K562 (cell line): Measurements from ENCODE around the gene LOXHD1. TPM values are rescaled to one million over a fixed set of nuclear protein-coding genes. Genes with fewer than 3 reads are reported as not detected.
A peak's percentile ranks its signal among the peaks of the same experiment; 100 is the strongest.

Experiments used
- ATAC-seq: fragments of 200-7000 bp; cut with Tn5 transposase; 3 replicates; pipeline ENCODE4 v1.9.1; 2020; ENCODE audit warnings: moderate library complexity
- BruUV-seq: library from RNA; stranded (reverse); fragments of 400-500 nt; replicated peaks from 2 replicates; lab custom pipeline; 2021; lab: Mats Ljungman, UMichigan
- CTCF ChIA-PET: fragments of 300-600 bp; formaldehyde crosslinking; extraction: SDS; loops from one replicate; lab custom pipeline; 2021; ENCODE audit warnings: low intra/inter-chr PET ratio; lab: Yijun Ruan, JAX
- POLR2A ChIA-PET: fragments of 300-600, 350-650 bp; sonication (Branson Sonifier 250); formaldehyde crosslinking; extraction: SDS; loops from one replicate; lab custom pipeline; 2021; ENCODE audit warnings: antibody characterized with exemption, inconsistent platforms; lab: Yijun Ruan, JAX
- DNase-seq, 4 experiments: peaks; one replicate each; pipeline versions ENCODE4 v3.0.0 to v3.0.0-alpha.2; 2011 to 2018; ENCODE audit warnings: low spot score in 3 of 4, mixed read lengths in 3 of 4; ENCODE audit errors: extremely low read depth in 1 of 4
- FAIRE-seq: peaks from 2 replicates; lab custom pipeline; 2011; peaks lifted over from hg19 to GRCh38; lab: Jason Lieb, UNC
- H2AFZ ChIP-seq: 2 replicates; pipeline ENCODE4 v1.6.0; 2011; ENCODE audit warnings: low read depth, low read length, control low read depth, inconsistent platforms
- H3K27ac ChIP-seq: fragments of 200-600 bp; 3 replicates; pipeline ENCODE4 v1.8.0; 2011; ENCODE audit warnings: low read depth, mild to moderate bottlenecking, control low read depth, inconsistent platforms, low read length, moderate library complexity, mixed read lengths; ENCODE audit errors: extremely low read depth
- H3K27me3 ChIP-seq, 2 experiments: fragments of 300-600 bp in 1 of 2; 2 replicates in 1 of 2; 3 replicates in 1 of 2; pipeline versions ENCODE4 v1.6.0 to v1.8.0; 2011; ENCODE audit warnings: inconsistent platforms in 2 of 2, low read length in 2 of 2, mild to moderate bottlenecking in 1 of 2, mixed read lengths in 1 of 2, moderate library complexity in 1 of 2; ENCODE audit not compliant: control insufficient read depth in 2 of 2, insufficient read depth in 2 of 2
- H3K36me3 ChIP-seq: fragments of 300-600 bp; 3 replicates; pipeline ENCODE4 v1.8.0; 2011; ENCODE audit warnings: mild to moderate bottlenecking, low read length, inconsistent platforms; ENCODE audit not compliant: control insufficient read depth, insufficient read depth
- H3K4me1 ChIP-seq, 2 experiments: fragments of 200-600 bp in 1 of 2; replicated peaks in 1 of 2; 2 replicates in 1 of 2; 3 replicates in 1 of 2; pipeline versions ENCODE4 v1.5.1 to v1.8.0; 2011; ENCODE audit warnings: inconsistent platforms in 2 of 2, low read length in 2 of 2, mild to moderate bottlenecking in 1 of 2, mixed read lengths in 1 of 2, moderate library complexity in 1 of 2; ENCODE audit not compliant: control insufficient read depth in 2 of 2, insufficient read depth in 2 of 2
- H3K4me2 ChIP-seq: 2 replicates; pipeline ENCODE4 v1.6.1; 2011; ENCODE audit warnings: low read length, control low read depth, inconsistent platforms, mixed read lengths; ENCODE audit not compliant: insufficient read depth
- H3K4me3 ChIP-seq: fragments of 200-600 bp; sonication (generic), shearing (Covaris generic); 2 replicates; pipeline ENCODE4 v1.5.1; 2016; ENCODE audit warnings: control low read depth, inconsistent platforms
- H3K79me2 ChIP-seq: fragments of 200-600 bp; 3 replicates; pipeline ENCODE4 v1.8.0; 2011; ENCODE audit warnings: low read length, inconsistent platforms; ENCODE audit not compliant: control insufficient read depth, insufficient read depth
- H3K9ac ChIP-seq, 2 experiments: 2 replicates each; pipeline versions ENCODE4 v1.6.0 to v1.6.1; 2011; ENCODE audit warnings: low read depth in 2 of 2, low read length in 2 of 2, control low read depth in 1 of 2, inconsistent platforms in 1 of 2, mild to moderate bottlenecking in 1 of 2, mixed read lengths in 1 of 2; ENCODE audit not compliant: insufficient read depth in 1 of 2
- H3K9me1 ChIP-seq: one replicate; pipeline ENCODE4 v1.6.0; 2011; ENCODE audit warnings: inconsistent platforms, mild to moderate bottlenecking, low read length, moderate library complexity; ENCODE audit not compliant: control insufficient read depth, insufficient read depth
- H3K9me3 ChIP-seq: replicated peaks from 2 replicates; pipeline ENCODE4 v1.5.1; 2011; ENCODE audit warnings: low read depth, low read length, inconsistent platforms; ENCODE audit not compliant: control insufficient read depth, insufficient read depth
- H4K20me1 ChIP-seq: replicated peaks from 2 replicates; pipeline ENCODE4 v1.6.1; 2011; ENCODE audit warnings: low read length, inconsistent platforms, mixed read lengths; ENCODE audit not compliant: control insufficient read depth, insufficient read depth
- BCL6 ChIP-seq: fragments of 250-450 bp; sonication (Bioruptor Pico); IDR thresholded peaks from 2 replicates; pipeline ENCODE4 v1.4.0; 2020
- FOXA3 ChIP-seq, 2 experiments: fragments of 450-650 bp in 1 of 2; sonication (generic) in 1 of 2; formaldehyde crosslinking; IDR thresholded peaks in 1 of 2; conservative IDR thresholded peaks in 1 of 2; 2 replicates each; pipeline versions ENCODE4 v1.4.0 to v1.8.0; 2020 to 2022; ENCODE audit warnings: mild to moderate bottlenecking in 2 of 2, missing genetic modification reagents in 1 of 2
- WGBS: fragments of 100-300 bp; shearing (Covaris generic); methylation state at CpG from one replicate; pipeline ENCODE4 v1.1.6; 2016; ENCODE audit warnings: low coverage, mixed read lengths; ENCODE audit not compliant: insufficient coverage; ENCODE audit errors: missing lambda C conversion rate; 5-methylcytosine and 5-hydroxymethylcytosine counted together
- in situ Hi-C: fragments of 300-500 bp; cut with MboI; formaldehyde crosslinking; loops from 4 replicates; pipeline ENCODE4 v1.15.0; 2018; ENCODE audit warnings: inconsistent platforms, mixed read lengths
- intact Hi-C: fragments of 100-400 bp; cut with micrococcal nuclease; formaldehyde crosslinking; loops from 2 replicates; pipeline ENCODE4 v1.14.2; 2022
- polyA plus RNA-seq, 8 experiments: library from polyadenylated mRNA; depleted of rRNA in 4 of 8; stranded (reverse) in 5 of 8; unstranded in 3 of 8; fragments of >200 nt; fragmentation: Nextera tagmentation in 2 of 8; fragmentation: Illumina TruSeq in 1 of 8; extraction: Ambion mirVana in 2 of 8; extraction: Trizol in 1 of 8; gene quantifications; 2 replicates each; pipeline versions ENCODE4 v1.2.1 to v1.2.3, GENCODE V29; 2011 to 2014; ENCODE audit warnings: inconsistent platforms in 1 of 8, missing spikeins in 1 of 8
- total RNA-seq, 7 experiments: library from RNA; depleted of rRNA in 6 of 7; stranded (reverse); fragments of >200 nt in 6 of 7; fragmentation: Illumina TruSeq in 2 of 7; extraction: Trizol in 2 of 7; gene quantifications; 2 replicates each; pipeline versions ENCODE4 v1.2.1 to v1.2.3, GENCODE V29; 2011 to 2021; ENCODE audit warnings: low replicate concordance in 1 of 7

The LOXHD1 gene
- total and polyA plus RNA-seq, 9 of the 15 experiments (the other 6 are each of a cell fraction or from before 2014, with no cell fraction given): not detected

DNA sequence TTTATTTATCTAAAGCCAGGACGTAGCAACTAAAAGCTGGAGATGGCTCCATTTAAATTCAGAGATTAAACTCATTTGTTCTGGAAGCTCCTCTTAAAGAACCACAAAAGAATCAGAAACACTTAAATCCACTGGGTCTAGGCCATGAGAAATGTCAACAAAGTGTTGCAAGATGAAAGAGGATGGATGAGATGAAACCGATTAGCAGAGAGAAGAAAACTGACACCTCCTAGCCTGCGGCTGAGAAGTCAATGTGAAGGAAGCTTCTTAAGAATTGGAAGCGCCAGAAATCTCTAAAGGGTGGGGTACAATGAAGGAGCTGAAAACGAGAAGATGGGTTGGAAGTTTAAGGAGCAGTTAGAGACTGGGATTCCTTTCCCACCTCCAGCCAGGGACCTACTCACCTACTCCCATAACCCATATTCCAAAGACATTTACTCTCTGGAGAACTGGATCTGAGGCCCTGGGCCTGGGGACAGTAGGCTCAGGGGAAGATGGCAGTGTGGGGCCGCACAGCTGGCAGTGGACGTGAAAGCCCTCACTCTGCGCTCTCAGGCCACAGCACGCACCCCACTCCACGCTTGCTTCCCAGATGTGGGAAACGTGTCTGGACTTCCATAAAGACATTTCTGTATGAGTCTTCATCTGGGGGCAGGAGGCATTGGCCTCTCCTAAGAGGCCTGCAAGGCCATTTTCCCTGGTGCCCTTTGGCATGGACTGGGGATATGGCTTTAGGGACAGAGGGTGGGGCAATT, 188.4 kb downstream of the LOXHD1 start:
- Histone ChIP-seq H3K79me2 (no peaks in the 10 kb centered on the region), H3K9me3 (no peaks in the 10 kb centered on the region), H3K9ac (no peak overlapping the region), H3K36me3 (no peaks in the 10 kb centered on the region), H3K4me2 (no peak overlapping the region), H3K9me1 (no peaks in the 10 kb centered on the region), H3K4me3 (no peak overlapping the region)
- FAIRE-seq (no peak), DNase-seq (no peak)
- BruUV-seq: no TSS peak
- intact Hi-C loops: no loop called here
- 3% methylated on average over 10 of the region's 11 CpGs for WGBS
- TF ChIP-seq BCL6 (CRISPR knock-in tag) (no peak), FOXA3 (CRISPR knock-in tag; conservative IDR thresholded peaks at IDR 0.05 in 1 of 2, IDR thresholded peaks at IDR 0.05 in 1 of 2) (0 out of 4 replicates have a peak, but pooled peaks of 1 of the 2 experiments have one; percentile 18)
- TF ChIP-seq, all 486 proteins: peak for 1
- no peak for ATAC-seq
- no peaks in the 10 kb centered on the region for H3K27me3 ChIP-seq
- ChIA-PET CTCF (no interaction called here), POLR2A (interaction anchor here (0.6 to 1.0 kb wide), 4 partner anchors 9 to 77 kb away, joined by 3 read pairs; no protein-coding TSS in a partner anchor)
- H3K27ac ChIP-seq: no peak overlapping the region
- no peak overlapping the region for H2AFZ ChIP-seq
- in situ Hi-C loops: no loop called here
- H3K4me1 ChIP-seq: no peaks in the 10 kb centered on the region
- no peaks in the 10 kb centered on the region for H4K20me1 ChIP-seq
